Embryonic facial prominence (tissue), 1 donor: ENCODE data around the gene NAP1L1.

Source experiments
- DNase-seq: peaks from one replicate; pipeline ENCODE4 v3.0.0-alpha.2; 2016; ENCODE audit errors: extremely low spot score

Gene NAP1L1

GRCh38 chr12:76083904-76084862 lies at the start of gene NAP1L1:
TSS of gene NAP1L1 (minus strand) at chr12:76084685. CDS start at chr12:76074219, 10,466 bp downstream.
- DNase-seq, result peak; percentile 92

- DNase-seq, result no peak
Observed at GRCh38 chr12:76127588-76127987, 43.1 kb upstream of the NAP1L1 start.

- DNase-seq, result no peak
Observed at GRCh38 chr12:76124456-76124855, 40.0 kb upstream of the NAP1L1 start.

- no peak for DNase-seq
Observed at GRCh38 chr12:76123259-76124212, 39.1 kb upstream of the NAP1L1 start.

- no peak for DNase-seq
Observed at GRCh38 chr12:76119887-76120286, 35.4 kb upstream of the NAP1L1 start.

GRCh38 chr12:76117751-76118150 lies 33.3 kb upstream of the NAP1L1 start:
- no peak for DNase-seq

GRCh38 chr12:76117067-76117691 lies 32.7 kb upstream of the NAP1L1 start:
- no peak for DNase-seq

GRCh38 chr12:76113800-76114757 lies 29.6 kb upstream of the NAP1L1 start:
- no peak for DNase-seq

GRCh38 chr12:76111209-76111749 lies 26.8 kb upstream of the NAP1L1 start:
- no peak for DNase-seq

GRCh38 chr12:76109879-76110278 lies 25.4 kb upstream of the NAP1L1 start:
- no peak for DNase-seq

GRCh38 chr12:76108356-76108755 lies 23.9 kb upstream of the NAP1L1 start:
- DNase-seq, result no peak

- no peak for DNase-seq
Observed at GRCh38 chr12:76106631-76107030, 22.1 kb upstream of the NAP1L1 start.

- no peak for DNase-seq
Observed at GRCh38 chr12:76103958-76104357, 19.5 kb upstream of the NAP1L1 start.

- DNase-seq, result no peak
Observed at GRCh38 chr12:76101739-76102385, 17.4 kb upstream of the NAP1L1 start.

GRCh38 chr12:76096079-76096646 lies 11.7 kb upstream of the NAP1L1 start:
- no peak for DNase-seq

GRCh38 chr12:76094754-76095153 lies 10.3 kb upstream of the NAP1L1 start:
- DNase-seq, result no peak

GRCh38 chr12:76091246-76091754 lies 6.8 kb upstream of the NAP1L1 start:
- DNase-seq, result no peak

- no peak for DNase-seq
Observed at GRCh38 chr12:76085520-76085868, 1.0 kb upstream of the NAP1L1 start.

GRCh38 chr12:76084863-76085519 lies 506 bp upstream of the NAP1L1 start:
- no peak for DNase-seq
